Sigmoid colon (tissue), 7 donors: ENCODE results near the gene ANKRD53. TPM values are rescaled to one million over a fixed set of nuclear protein-coding genes. Genes with fewer than 3 reads are reported as not detected.

Experiments
- DNase-seq: peaks from one replicate; pipeline ENCODE4 v3.0.0-alpha.2; 2019
- H3K27ac ChIP-seq, 4 donors: fragments of 200-600 bp; sonication (generic); one replicate each; pipeline ENCODE4 v1.5.1; 2016 to 2019; ENCODE audit warnings: mild to moderate bottlenecking in 1 of 4
- H3K27me3 ChIP-seq, 3 donors: fragments of 200-600 bp; sonication (generic); one replicate each; pipeline ENCODE4 v1.5.1; 2019; ENCODE audit warnings: mild to moderate bottlenecking in 1 of 3
- H3K36me3 ChIP-seq, 4 donors: fragments of 200-600 bp; sonication (generic); one replicate each; pipeline ENCODE4 v1.5.1; 2016 to 2019
- H3K4me1 ChIP-seq, 4 donors: fragments of 200-600 bp; sonication (generic); one replicate each; pipeline ENCODE4 v1.5.1; 2017 to 2019
- H3K4me3 ChIP-seq, 4 donors: fragments of 200-600 bp; sonication (generic); one replicate each; pipeline ENCODE4 v1.5.1; 2017 to 2019; ENCODE audit warnings: mild to moderate bottlenecking in 2 of 4, moderate library complexity in 1 of 4
- H3K9me3 ChIP-seq, 4 donors: fragments of 200-600 bp in 3 of 4; sonication (generic) in 3 of 4; one replicate each; pipeline versions ENCODE4 v1.5.1 to v1.6.1; 2013 to 2019
- EP300 ChIP-seq, 4 donors: sonication (generic); formaldehyde crosslinking; IDR thresholded peaks; one replicate each; pipeline ENCODE4 v1.6.1; 2017; ENCODE audit warnings: antibody characterized with exemption in 4 of 4
- POLR2A ChIP-seq, 2 donors: fragments of 450-650 bp; IDR thresholded peaks; one replicate each; pipeline ENCODE4 v1.6.1; 2016; ENCODE audit warnings: antibody characterized with exemption in 2 of 2, mild to moderate bottlenecking in 2 of 2, moderate library complexity in 2 of 2
- POLR2AphosphoS5 ChIP-seq, 4 donors: sonication (generic); formaldehyde crosslinking; IDR thresholded peaks; one replicate each; pipeline ENCODE4 v1.6.1; 2017; ENCODE audit warnings: antibody characterized with exemption in 4 of 4
- WGBS, 2 donors: extraction: QIAGEN DNeasy Blood & Tissue Kit; methylation state at CpG; one replicate each; pipeline ENCODE4 v1.1.7; 2013; 5-methylcytosine and 5-hydroxymethylcytosine counted together
- intact Hi-C: fragments of 100-400 bp; cut with DNase I; formaldehyde crosslinking; loops from one replicate; pipeline ENCODE4 v1.15.1; 2023
- polyA plus RNA-seq, 3 donors: library from polyadenylated mRNA; stranded (reverse); fragments of 200-250 nt; gene quantifications; one replicate each; pipeline ENCODE4 v1.2.3, GENCODE V29; 2013
- total RNA-seq, 4 donors: library from RNA; depleted of rRNA; stranded (reverse); fragments of >200 nt; gene quantifications; one replicate each; pipeline ENCODE4 v1.1.0, GENCODE V29; 2016
- TF ChIP-seq, protein P1 (sequence below), 4 experiments: fragments of 450-650 bp in 3 of 4; fragments of 200-600 bp in 1 of 4; IDR thresholded peaks; one replicate each; pipeline ENCODE4 v1.5.1; 2016 to 2019; ENCODE audit warnings: antibody characterized with exemption in 4 of 4, mild to moderate bottlenecking in 3 of 4, moderate library complexity in 2 of 4
- donor health status: healthy with polysubstance abuse.
- donor health status: Bipolar disorder and iron deficiency.
- donor health status: healthy.

The ANKRD53 gene
- total and polyA plus RNA-seq, 7 donors: 0.49 to 1.9 (median 1.0) TPM; not detected in 1

DNA sequence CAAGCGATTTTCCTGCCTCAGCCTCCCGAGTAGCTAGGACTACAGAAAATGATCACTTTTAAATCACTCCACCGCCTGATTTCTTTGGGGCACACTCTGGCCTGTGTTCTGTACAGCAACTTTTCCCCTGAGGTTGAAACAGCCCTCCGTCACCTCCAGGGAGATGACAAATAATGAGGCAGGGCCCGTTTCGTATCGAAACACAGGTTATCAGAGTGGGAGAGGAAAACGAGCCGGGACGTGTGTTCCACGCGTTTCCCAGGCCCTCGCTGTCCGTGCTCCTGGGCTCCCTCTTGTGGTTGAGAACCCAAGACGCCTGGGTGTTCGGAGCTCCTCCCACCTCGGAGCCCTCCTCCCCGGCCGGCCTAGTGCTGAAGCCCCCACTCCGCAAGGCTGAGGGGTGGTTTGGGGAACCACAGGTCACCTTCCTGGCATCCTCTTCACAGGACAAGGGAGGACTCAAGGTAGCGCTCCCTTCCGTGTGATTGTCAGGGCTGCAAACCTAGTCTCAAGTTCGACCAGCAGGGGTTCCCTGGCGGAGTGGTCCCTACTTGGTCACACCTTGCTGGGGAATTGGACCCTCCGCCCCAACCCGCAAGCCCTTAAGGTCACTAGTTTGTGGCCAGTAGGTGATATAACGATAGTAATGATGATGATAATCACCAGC is 30.0 kb upstream of the ANKRD53 start:
- no peak for TF ChIP-seq POLR2AphosphoS5 (IDR thresholded peaks at IDR 0.05)
- TF ChIP-seq, protein P1, sequence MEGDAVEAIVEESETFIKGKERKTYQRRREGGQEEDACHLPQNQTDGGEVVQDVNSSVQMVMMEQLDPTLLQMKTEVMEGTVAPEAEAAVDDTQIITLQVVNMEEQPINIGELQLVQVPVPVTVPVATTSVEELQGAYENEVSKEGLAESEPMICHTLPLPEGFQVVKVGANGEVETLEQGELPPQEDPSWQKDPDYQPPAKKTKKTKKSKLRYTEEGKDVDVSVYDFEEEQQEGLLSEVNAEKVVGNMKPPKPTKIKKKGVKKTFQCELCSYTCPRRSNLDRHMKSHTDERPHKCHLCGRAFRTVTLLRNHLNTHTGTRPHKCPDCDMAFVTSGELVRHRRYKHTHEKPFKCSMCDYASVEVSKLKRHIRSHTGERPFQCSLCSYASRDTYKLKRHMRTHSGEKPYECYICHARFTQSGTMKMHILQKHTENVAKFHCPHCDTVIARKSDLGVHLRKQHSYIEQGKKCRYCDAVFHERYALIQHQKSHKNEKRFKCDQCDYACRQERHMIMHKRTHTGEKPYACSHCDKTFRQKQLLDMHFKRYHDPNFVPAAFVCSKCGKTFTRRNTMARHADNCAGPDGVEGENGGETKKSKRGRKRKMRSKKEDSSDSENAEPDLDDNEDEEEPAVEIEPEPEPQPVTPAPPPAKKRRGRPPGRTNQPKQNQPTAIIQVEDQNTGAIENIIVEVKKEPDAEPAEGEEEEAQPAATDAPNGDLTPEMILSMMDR (IDR thresholded peaks at IDR 0.05): peak; percentile 49 to 82 (median 77)
- Histone ChIP-seq H3K27me3 (peaks cover 0 to 31% (median 0%) of the 10 kb centered on the region in 3 donors), H3K27ac (no peak overlapping the region), H3K4me1 (peaks cover 0 to 11% (median 5%) of the 10 kb centered on the region in 4 donors), H3K9me3 (no peaks in the 10 kb centered on the region), H3K36me3 (no peaks in the 10 kb centered on the region), H3K4me3 (peak overlapping the region in 3 of 4 donors; percentile 24 to 47 (median 36))
- intact Hi-C loops: loop anchor here (5.0 kb wide), 1 partner anchor 156 kb away; the partner anchor contains the start of gene FIGLA
- WGBS, 2 donors: 10 to 11% methylated on average over 27 of the region's 27 CpGs
- peak; percentile 88 for DNase-seq

GRCh38 chr2:70949086-70949485 is 29.3 kb upstream of the ANKRD53 start:
- DNase-seq: no peak
- H3K27ac ChIP-seq: no peak overlapping the region
- H3K4me1 ChIP-seq: peaks cover 0 to 11% (median 5%) of the 10 kb centered on the region in 4 donors
- no peaks in the 10 kb centered on the region for H3K9me3 ChIP-seq
- no peaks in the 10 kb centered on the region for H3K36me3 ChIP-seq
- TF ChIP-seq POLR2A (IDR thresholded peaks at IDR 0.05): no peak
- TF ChIP-seq, protein P1 (IDR thresholded peaks at IDR 0.05): no peak
- TF ChIP-seq EP300 (IDR thresholded peaks at IDR 0.05): no peak
- no peak for TF ChIP-seq POLR2AphosphoS5 (IDR thresholded peaks at IDR 0.05)
- WGBS, 2 donors: 78 to 85% methylated on average over 11 of the region's 11 CpGs
- intact Hi-C loops: loop anchor here (5.0 kb wide), 1 partner anchor 157 kb away; the partner anchor contains the start of gene FIGLA
- H3K4me3 ChIP-seq: no peak overlapping the region
- H3K27me3 ChIP-seq: peaks cover 0 to 31% (median 0%) of the 10 kb centered on the region in 3 donors

- TF ChIP-seq, protein P1 (IDR thresholded peaks at IDR 0.05): no peak
- TF ChIP-seq EP300 (IDR thresholded peaks at IDR 0.05): no peak
- TF ChIP-seq POLR2A (IDR thresholded peaks at IDR 0.05): no peak
- TF ChIP-seq POLR2AphosphoS5 (IDR thresholded peaks at IDR 0.05): no peak
- DNase-seq: no peak
- Histone ChIP-seq H3K27me3 (peaks cover 0 to 28% (median 10%) of the 10 kb centered on the region in 3 donors), H3K9me3 (no peaks in the 10 kb centered on the region), H3K4me3 (no peak overlapping the region), H3K36me3 (no peaks in the 10 kb centered on the region), H3K27ac (no peak overlapping the region), H3K4me1 (no peaks in the 10 kb centered on the region)
- intact Hi-C loops: no loop called here
- 83 to 85% methylated on average over 7 of the region's 7 CpGs for WGBS, 2 donors
Measured at GRCh38 chr2:70954886-70955285, 23.5 kb upstream of the ANKRD53 start.

GRCh38 chr2:70956141-70956540 is 22.3 kb upstream of the ANKRD53 start:
- Histone ChIP-seq H3K36me3 (no peaks in the 10 kb centered on the region), H3K9me3 (no peaks in the 10 kb centered on the region), H3K4me1 (no peaks in the 10 kb centered on the region), H3K27ac (no peak overlapping the region), H3K27me3 (peaks cover 0 to 40% (median 10%) of the 10 kb centered on the region in 3 donors), H3K4me3 (no peak overlapping the region)
- intact Hi-C loops: no loop called here
- DNase-seq: no peak
- WGBS, 2 donors: 91 to 92% methylated on average over 2 of the region's 2 CpGs
- TF ChIP-seq POLR2A (IDR thresholded peaks at IDR 0.05): no peak
- TF ChIP-seq POLR2AphosphoS5 (IDR thresholded peaks at IDR 0.05): no peak
- TF ChIP-seq, protein P1 (IDR thresholded peaks at IDR 0.05): no peak
- TF ChIP-seq EP300 (IDR thresholded peaks at IDR 0.05): no peak
